Activated naive CD4-positive, alpha-beta T cell treated with Interleukin-2 at 50 U/mL for 16 hours (primary cell): ENCODE measurements around the gene CACNA1S.

Experiments
- DNase-seq: peaks from one replicate; pipeline ENCODE4 v3.0.0-alpha.2; 2020

CACNA1S gene

DNA sequence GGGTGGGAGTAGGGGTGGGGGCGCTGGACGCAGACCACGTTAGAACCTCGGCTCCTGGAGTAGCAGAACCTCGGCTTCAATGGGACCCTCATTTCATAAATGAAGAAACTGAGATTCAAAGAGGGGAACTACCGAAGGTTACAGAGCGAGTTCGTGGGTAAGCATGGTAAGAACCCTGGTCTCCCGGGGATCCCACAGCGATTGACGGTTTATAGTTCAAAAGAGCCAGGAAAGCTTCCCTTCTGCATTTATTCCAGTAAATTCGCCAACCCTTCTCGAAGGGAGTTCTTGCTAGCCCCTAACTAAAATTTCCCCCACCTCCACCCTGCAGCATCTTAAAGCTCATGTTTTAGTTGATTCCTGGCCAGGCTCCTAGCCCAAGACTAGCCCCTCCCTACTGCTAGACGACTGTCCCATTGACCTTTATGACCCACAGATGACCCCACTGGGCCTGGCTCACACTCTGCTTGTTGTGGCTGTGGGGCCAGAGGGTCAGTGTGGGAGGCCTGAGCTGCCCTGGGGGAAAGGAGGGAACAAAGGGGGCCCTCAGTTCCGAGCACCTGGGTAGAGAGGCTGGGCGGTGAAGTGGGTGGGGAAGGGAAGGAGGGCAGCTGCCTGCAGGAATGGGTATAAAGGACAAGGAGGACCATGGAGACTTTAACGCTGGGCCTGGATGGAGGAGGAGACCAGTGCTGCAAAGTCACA, 88.2 kb downstream of the CACNA1S start:
- no peak for DNase-seq

DNA sequence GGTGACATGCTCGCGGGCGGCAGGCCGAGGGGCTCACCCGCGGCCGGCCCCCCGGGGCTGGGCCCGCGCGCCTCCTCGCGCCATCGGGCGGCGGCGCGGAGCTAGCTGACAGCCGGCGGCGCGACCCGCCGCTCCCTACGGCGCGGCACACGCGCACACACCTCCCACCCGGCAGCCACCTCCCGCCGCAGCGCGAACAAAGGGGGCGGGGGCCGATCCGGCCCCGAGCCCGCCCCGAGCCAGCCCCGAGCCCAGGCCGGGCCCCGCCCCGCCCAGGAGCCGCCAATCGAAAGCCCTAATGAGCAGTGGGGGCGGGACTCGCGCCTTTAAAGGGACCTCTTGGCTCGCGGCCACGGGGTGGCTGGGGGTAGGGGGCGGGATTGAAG, 88.7 kb downstream of the CACNA1S start, which contains the start of gene KIF21B:
Gene KIF21B, minus strand, starts transcription at position 198 of the 386 bp plus-strand sequence. CDS start 331 bp downstream, outside the sequence.
- peak; percentile 93 for DNase-seq

DNA sequence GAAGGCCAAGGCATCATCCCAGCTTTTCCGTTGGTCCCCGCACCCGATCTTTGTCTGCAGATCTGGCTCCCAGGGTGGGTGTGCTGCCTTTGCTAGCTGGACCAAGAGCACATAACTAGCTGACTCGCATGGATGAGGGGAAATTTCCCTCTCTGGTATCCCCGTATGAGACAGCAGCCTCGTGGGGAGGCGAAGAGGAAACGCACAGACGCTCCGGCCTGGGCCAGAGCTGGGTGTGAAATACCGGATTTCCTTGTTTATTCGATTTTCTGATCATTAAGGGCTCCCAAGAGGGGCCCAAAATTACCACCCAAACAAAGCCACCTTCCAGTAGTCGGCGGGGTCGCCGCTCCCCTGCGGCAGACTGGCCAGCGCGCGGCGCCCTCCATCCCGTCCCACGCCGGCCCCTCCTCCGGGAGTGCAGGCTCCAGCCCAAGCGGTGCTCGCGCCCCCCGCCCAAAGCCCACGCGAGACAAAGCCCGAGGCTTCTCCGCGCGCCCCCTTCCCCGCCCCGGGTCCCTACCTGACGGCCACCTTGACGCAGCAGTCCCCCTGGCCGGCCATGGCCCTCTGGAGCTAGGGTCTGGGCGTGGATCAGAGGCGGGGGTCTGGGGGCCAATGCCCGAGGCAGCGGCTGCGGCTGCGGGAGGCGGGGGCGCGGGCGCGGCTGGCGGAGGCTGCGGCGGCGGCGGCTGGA, 89.3 kb downstream of the CACNA1S start:
- peak; percentile 48 for DNase-seq

DNA sequence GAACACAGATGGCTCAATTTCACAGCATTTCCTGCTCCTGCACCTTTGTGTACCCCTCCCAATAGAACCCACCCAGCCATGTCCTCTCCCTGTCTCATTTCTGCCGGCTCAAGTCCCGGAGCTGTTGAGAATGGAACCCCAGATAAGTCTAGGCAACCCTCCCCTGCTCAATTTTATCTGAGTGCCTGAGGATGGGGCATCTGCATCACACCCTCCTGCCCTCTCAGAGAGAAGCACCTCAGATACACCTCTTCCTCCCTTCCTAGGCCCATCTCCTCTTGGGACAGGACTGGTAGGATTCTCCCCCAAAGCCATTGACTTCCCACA, 89.8 kb downstream of the CACNA1S start:
- DNase-seq, result no peak

DNA sequence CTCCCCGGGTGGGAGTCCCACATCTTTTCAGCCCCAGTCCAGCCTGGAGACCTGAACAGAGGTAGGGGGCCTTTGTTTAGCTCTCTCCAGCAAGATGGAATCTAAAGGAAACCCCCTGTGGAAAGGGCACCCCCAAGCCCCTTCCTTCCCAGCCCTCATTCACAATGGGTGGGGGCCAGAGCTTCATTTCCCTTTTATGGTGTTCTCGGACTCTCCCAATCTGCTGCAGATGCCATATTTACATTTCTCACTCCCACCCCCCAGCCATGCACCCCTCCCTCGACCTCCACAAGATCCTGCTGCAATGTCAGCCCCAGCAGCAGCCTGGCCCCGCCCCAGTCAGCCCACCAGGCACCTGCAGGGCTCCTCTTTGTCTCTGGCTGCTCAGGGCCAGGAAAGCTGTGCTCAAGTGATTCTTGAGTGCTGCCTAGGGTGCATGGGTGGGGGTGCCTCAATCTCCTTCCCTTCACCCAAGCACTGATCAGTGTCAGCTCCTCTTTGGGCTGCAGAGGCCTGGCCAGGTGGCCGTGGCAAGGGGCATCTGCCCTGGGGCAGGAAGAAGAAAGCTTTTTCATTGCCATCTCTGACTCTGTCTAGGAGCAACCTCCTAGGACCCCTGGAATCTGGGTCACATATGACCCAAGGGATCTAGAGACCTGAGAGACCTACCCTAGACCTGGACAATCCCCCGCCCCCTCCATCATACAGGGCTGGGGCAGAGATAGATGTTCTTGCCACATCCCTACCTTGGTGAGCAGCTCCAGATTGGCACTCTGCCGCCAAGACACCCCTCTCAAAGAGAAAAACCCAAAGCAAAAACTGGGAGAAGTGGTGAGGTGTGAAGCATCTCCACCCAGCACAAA, 90.4 kb downstream of the CACNA1S start:
- DNase-seq, result peak; percentile 16

DNA sequence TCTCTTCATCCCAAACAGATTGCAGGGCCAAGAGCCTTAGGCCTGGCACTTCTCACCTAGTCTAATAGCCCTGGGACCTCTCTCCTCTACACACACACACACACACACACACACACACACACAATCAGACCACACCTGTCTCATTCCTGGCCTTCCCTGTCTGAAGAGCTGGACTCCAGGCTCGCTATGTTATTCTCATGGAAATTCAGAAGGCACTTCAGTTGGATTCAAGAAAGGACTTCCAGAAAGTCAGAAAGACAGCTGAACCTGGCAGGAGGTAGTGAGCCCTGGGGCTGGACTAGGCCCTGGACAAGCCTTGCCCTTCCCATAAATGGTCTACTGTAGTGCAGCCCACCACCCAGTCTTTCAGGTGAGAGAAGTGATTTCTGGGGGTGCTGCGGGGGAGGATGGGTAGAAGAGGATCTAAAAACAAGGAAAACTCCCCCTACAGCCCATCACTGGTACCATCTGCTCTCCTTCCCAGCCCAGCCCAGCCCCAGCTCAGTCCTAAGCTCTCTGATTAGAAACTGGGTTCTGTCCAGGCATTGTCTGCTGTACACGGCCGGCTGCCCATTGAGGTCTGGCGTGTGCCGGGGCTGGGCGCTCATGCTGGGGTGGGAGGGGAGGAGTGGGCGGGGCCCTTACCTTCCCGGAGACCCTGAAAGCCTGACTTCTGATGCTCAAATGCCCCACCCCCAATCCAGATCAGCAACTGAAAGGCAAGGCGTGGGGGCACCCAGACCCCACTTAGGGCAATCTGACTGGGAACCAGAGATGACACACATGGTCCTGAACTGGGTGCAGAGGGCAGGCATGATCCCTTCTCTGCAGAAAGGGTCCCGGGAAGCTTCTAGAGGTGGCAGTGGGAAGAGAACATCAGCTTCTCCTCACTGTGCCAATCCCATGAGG, 91.3 kb downstream of the CACNA1S start:
- DNase-seq, result peak; percentile 36

DNA sequence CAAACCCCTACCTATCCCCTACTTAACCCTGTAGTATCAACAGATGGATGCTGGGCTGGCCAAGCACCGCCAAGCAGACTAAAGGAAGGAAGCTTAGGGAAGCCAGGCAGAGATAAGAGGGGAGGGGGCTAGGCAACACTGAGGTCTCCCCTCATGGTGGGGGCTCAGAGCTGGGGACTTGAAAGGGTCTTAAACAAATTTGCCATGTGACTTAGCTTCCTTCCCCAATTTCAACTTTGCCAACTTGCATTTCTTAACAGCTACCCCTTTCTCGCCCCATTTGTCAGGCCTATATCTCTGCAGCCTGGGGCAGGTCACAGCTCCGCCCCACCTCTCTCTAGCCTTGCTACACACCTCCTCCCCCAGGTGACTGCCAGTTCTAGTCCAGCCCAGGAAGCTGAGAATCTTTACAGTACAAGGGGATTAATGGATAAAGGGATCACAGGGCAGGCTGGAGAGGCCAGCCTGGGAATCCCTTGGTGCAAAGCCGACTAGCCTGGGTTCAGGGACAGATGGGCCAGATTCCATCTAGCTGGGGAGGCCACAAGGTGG, 92.1 kb downstream of the CACNA1S start:
- DNase-seq, result peak; percentile 40

DNA sequence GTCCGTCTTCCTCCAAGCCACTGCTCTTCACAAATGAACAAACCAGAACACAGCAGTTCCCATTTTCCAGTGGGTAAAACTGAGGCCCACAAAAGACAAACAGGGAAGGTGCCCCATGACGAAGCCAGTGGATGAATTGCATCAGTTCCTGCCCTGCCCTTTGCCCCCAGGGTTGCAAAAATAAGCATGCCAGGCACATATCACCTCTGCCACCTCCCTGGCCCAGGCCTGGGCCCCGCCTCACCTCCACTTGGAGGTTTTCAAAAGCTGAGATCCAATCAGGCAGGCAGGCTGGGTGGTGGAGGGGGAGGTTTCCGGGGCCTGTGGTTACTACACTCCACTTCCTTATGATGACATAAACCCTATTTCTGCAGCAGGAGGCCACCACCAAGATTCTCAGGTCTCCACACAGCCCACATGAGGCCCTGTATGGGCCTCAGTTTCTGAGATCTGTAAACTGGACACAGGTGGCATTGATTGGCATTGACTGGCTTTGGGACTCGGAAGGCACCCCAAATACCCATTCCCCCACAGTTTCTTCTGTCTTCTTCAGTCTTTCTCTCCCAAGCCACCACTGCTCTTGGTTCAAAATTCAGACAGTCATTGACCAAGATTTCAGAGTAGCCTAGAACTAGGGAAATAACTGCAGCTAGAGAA, 92.8 kb downstream of the CACNA1S start:
- DNase-seq, result peak; percentile 91

DNA sequence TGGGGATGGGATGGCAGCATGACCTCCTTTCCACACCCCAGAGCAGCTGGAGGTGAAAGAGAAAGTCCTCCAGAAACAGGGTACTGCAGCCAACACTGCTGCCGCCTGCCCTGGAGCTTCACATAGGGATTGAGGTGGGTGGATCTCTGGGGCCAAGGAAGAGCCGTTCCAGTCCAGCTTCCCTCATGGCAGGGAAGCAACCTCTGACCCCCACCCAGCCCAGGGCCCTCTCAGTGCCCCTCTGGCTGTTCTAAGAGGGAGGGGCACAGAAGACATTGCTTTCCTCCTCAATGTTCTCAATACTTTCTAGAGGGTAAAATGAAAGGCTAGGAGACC, 94.4 kb downstream of the CACNA1S start:
- no peak for DNase-seq

DNA sequence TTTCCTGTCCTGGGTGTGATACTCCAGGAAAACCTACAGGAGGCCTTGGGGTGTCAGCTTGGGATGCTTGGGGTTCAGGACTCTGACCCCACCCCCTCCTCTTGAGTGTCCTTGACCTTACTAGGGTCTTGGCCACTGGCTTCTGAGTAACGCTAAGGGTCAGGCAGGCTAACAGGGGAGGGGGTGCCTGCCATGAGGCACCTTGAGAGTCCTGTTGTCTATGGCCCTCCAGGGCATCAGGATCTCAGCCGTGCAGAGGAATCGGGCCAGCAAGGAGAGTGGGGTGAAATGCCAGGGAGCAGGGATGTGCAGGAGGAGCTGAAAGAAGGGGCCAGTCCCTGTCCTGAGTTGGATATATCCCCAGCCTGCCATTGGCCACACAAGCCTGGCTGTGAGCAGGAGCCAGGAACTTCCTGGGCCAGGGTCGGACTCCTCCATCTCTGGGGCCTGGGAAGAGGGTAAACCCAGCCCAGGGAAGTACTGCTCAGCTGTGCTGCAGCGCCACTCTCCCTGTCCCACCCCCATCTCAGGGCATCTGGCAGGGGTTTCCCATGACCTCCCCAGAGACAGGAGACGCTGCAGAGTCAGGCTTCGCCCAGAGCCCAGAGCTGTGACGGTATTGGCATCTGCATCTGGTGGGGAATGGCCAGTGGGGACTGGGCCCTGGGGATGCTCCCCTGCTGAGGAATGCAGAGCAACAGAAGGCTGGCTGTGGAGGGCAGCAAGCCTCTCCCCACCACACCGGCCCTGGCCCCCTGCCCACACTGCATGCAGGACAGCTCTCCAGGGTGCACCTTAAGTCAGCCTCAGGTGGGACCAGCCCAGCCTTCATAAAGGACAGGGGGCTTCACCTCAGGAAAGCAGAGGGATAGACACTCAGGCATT, 95.0 kb downstream of the CACNA1S start:
- DNase-seq, result no peak

DNA sequence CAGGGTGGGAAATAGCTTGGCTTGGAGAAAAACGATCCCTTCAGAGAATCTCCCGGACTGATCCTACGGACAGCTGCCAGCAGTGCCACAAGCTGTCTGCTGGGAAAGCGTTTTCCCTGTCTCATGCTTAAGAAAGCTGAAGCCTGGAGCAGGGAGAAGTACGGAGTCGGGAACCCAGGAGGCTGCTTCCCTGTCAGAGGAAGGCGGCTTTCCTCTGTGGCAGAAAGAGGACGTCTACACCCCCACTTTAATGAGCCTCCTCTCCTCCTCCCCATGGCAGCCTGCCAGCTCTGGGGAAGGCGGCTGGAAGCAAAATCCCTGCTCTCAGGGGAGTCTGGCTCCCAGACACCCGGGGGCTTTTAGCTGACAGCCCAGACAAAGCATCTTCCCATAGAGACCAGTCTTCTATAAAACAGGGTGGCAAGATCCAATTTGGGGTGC, 96.0 kb downstream of the CACNA1S start:
- DNase-seq, result no peak

DNA sequence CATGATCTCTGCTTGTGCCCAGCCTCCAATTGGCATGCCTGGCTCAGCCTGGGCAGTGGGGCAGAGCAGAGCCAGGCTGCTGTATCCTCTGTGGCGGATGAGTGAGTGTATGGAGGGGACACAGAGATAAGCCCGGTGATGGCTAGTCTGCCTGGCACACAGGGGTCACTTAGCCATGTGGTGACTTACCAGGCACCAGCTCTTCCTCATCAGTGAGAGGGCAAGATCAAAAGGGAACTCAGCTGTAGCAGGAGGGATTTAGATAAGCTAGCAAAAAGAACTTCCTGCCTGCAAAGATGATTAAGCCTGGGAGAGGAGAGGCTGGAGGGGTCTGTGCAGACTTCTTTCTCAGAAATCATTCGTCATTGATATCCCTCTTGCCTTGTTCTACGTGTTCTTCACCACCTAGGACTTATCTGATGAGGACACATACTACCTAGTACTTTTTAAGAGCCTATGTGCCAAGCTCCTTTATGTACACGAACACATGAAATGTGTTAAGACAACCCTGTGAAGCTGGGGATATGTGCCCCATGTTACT, 96.6 kb downstream of the CACNA1S start:
- no peak for DNase-seq

DNA sequence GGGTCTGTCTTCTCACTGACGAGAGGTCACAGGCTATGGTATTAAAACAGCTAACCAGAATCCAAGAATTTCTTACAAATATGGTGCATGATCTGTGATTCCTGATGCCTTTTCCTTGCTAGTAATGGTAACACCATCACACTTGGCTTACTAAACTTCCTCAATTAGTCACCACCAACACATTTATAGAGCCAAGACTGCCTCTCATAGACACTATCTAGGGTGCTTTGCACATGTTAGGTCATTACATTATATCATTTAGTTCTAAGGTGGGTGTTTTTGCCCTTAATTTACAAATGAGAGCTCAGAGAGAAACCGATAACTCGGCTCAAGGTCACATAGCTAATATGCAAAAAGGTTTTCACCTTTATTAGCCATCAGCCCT, 97.4 kb downstream of the CACNA1S start:
- DNase-seq, result no peak

DNA sequence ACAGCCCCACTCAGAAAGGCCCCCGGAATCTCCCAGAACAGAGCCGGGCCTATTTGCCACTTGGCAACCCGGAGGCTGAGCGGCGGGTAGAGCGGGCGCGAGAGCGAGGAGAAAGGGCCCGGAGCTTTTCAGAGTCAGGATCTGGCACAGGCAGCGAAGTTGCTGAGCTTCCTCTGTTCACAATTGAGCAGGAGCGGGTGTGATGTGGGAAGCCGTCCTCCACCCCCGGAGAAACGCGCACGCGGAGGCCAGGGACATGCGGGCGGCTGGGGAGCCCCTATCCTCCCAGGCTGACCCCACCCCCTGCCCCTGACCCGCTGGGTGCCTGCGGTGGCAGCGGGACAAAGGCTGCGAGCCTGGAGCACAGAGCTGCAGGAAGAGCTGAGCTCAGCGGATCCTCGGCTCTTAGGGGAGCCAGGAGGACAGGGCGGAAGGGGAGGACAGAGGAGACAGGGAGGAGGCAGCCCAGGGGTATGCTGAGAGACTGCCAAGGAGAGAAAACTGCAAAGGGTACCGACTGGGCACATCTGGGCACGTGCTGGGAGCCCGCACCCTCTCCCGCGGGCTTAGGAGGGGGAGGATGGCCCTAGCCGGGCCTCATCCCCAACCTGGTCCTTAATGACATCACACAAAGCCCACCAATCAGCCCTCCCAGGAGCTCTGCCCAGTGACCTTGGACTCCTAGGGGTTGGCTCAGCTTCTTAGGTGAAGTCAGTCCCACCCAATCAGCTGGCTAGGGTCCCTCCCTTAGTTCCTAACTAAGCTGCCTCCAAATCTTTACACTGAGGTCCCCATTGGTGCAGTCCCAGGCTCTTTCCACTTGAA, 98.0 kb downstream of the CACNA1S start:
- no peak for DNase-seq

DNA sequence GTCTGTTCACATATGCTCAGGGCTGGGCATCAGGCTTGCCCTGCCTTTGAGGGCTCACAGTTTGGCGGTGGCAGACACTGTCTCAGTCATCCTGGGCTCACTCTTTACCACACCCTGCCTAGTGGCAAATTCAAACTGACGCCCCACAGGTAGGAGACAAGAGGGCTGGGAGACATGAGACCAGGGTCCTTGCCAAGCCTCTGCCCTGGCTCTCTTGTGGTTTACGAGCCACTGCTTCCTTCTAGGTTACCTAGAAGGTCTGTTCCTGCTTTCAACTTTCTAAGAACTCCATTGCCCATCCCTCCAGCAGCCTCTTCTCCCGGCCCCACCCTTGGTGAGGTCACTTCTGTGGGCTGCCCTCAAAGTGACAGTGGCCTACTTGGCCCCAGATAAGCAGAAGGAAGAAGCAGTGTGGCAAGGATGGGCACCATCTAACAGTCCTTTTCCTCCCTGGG, 99.2 kb downstream of the CACNA1S start:
- no peak for DNase-seq

DNA sequence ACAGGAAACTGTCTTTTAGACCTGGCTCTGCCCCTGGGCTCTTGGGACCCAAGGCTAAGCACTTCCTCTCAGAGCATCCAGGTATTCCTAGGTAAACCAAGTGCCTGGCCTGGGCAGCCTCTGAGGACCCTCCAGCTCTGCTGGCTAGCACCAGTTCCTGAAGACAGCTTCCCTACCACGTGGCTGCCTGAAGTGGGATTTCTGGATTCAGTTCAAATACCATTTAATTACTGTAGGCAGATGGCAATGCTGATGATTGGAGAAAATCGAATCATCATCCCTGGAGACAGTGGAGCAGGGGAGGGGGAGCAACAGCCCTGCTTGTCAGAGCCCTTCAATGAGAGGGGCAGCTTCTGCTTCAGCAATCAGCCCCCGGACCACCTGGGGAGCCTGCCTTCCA, 100.6 kb downstream of the CACNA1S start:
- no peak for DNase-seq

DNA sequence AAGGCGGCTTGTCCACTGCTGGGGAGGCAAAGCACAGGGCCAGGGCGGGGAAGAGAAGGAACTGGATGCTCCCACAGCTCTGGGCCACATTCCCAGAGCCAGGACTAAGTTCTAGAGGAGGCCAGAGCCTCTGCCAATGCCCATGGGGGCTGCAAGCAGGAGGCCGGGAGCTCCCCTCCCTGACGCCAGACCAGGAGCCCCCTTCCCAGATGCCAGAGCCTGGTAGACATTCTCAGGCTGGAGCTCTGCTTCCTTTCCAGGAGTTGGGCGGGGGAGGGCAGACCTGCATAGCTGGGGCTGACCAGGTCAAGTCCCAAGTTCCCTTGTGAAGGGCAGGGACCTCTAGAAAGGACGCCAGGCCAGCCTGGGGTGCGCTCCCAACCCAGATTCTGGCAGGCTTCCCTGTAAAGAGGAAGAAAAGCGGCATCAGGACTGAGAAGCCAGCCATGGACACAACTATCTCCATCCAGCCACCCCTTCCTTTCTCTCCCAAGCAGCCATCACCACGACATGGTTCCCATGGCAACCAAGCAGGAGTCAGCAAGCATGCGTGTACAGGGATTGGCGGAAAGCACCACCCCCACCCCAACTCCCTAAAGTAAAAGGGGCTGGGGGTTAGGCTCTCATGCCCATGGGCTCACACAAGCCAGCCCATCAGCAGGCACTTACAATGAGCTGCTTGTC, 102.1 kb downstream of the CACNA1S start:
- no peak for DNase-seq

DNA sequence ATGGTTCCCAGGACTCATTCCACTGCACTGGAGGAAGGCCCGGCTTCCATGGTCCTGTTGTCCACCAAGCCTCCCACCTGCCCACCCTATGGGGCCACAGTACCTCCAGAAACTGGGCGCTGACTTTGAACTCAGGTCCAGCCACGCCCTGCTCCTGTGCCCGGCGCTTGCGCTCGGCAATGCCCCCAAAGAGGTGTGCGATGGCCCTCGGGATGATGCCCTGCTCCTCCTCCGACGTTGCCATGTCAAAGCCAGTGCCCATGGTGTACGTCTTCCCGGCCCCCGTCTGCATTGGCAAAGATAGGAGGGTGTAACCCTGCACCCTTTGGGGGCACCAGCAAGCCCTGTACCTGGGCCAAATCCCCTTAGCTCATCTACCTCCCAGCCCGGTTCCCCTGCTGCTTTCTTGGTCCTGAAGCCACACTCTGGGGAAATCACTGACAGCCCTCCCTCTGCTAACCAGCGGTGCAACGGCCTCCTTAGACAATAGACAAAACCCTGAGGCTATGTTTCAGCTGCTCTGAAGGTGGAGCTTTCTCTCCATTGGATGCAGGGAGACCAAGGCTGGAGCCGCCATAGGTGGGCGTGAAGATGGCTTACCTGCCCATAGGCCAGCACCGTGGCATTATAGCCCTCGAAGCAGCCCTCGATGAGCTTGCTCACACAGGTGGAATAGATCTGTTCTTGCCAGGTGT, 103.4 kb downstream of the CACNA1S start:
- no peak for DNase-seq
